Measurements from ENCODE around the gene F9. TPM values are rescaled to one million over a fixed set of nuclear protein-coding genes. Genes with fewer than 3 reads are reported as not detected.

Gene F9
- total RNA-seq, 4 donors from 2014 or later = not detected

DNA sequence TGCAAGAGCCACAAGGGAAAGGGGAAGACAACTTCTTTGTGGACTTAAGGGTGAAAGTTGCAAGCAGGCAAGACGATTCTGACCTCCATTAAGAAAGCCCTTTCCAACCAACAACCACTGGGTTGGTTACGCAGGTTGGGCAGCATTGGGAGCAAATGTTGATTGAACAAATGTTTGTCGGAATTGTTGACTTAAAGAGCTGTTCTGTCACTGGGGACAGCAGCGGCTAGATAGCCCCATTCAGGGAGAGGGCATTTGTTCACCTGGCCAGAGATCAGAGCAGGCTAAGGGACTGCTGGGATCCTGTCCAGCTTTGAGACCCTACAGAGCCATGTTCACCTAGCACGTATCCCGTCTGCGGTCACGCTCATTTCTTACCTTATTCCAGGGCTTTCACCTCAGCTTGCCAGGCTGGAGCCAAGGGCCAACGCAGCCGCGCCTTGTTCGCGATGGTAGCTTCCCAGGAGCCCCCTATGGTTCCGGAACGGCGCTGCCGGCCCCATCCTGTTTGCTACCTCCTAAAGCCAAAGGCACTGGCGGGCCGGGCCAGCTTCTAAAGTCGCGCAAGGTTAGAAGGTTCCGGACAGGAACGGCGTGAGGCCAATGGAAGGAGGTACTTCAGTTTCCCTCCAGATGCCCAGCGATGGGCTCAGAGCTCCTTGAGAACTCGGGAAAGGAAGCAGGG is 24.6 kb downstream of the F9 start:
- H3K27me3 ChIP-seq = no peaks in the 10 kb centered on the region
- no peaks in the 10 kb centered on the region for H3K4me1 ChIP-seq
- DNase-seq = no peak
- intact Hi-C loops (cut with DNase I) = no loop called here
- TF ChIP-seq POLR2A (IDR thresholded peaks at IDR 0.05) (no peak), CTCF (IDR thresholded peaks at IDR 0.05) (no peak)
- H3K36me3 ChIP-seq = no peaks in the 10 kb centered on the region
- H3K27ac ChIP-seq = no peak overlapping the region
- no peak overlapping the region for H3K4me3 ChIP-seq
- 70 to 74% methylated on average over 3 to 10 of the region's 26 CpGs for WGBS, 2 donors
- no peaks in the 10 kb centered on the region for H3K9me3 ChIP-seq

- intact Hi-C loops (cut with DNase I) = loop anchor here (10.0 kb wide), 1 partner anchor 785 kb away; no protein-coding TSS in a partner anchor
- Histone ChIP-seq H3K27ac (no peak overlapping the region), H3K4me1 (no peaks in the 10 kb centered on the region), H3K36me3 (no peaks in the 10 kb centered on the region), H3K27me3 (no peaks in the 10 kb centered on the region), H3K9me3 (no peaks in the 10 kb centered on the region), H3K4me3 (no peak overlapping the region)
- DNase-seq = no peak
- WGBS, 2 donors = 10 to 28% methylated on average over 6 to 9 of the region's 9 CpGs
- TF ChIP-seq POLR2A (IDR thresholded peaks at IDR 0.05) = no peak
- TF ChIP-seq CTCF (IDR thresholded peaks at IDR 0.05) = peak; percentile 23 to 49 (median 40)
These were observed 29.0 kb downstream of the F9 start for GRCh38 chrX:139559383-139560042.

GRCh38 chrX:139560221-139560620 is 29.7 kb downstream of the F9 start:
- Histone ChIP-seq H3K36me3 (no peaks in the 10 kb centered on the region), H3K4me3 (no peak overlapping the region), H3K27ac (no peak overlapping the region), H3K4me1 (no peaks in the 10 kb centered on the region), H3K27me3 (no peaks in the 10 kb centered on the region), H3K9me3 (no peaks in the 10 kb centered on the region)
- TF ChIP-seq CTCF (IDR thresholded peaks at IDR 0.05) (no peak), POLR2A (IDR thresholded peaks at IDR 0.05) (no peak)
- no peak for DNase-seq
- intact Hi-C loops (cut with DNase I) = loop anchor here (10.0 kb wide), 1 partner anchor 785 kb away; no protein-coding TSS in a partner anchor

GRCh38 chrX:139563251-139563650 is 32.7 kb downstream of the F9 start:
- no peaks in the 10 kb centered on the region for H3K27me3 ChIP-seq
- no peaks in the 10 kb centered on the region for H3K9me3 ChIP-seq
- no peak overlapping the region for H3K27ac ChIP-seq
- TF ChIP-seq CTCF (IDR thresholded peaks at IDR 0.05) (no peak), POLR2A (IDR thresholded peaks at IDR 0.05) (no peak)
- H3K36me3 ChIP-seq = no peaks in the 10 kb centered on the region
- intact Hi-C loops (cut with DNase I) = loop anchor here (10.0 kb wide), 1 partner anchor 788 kb away; no protein-coding TSS in a partner anchor
- H3K4me1 ChIP-seq = no peaks in the 10 kb centered on the region
- 68 to 75% methylated on average over 4 to 5 of the region's 5 CpGs for WGBS, 2 donors
- DNase-seq = no peak
- no peak overlapping the region for H3K4me3 ChIP-seq

DNA sequence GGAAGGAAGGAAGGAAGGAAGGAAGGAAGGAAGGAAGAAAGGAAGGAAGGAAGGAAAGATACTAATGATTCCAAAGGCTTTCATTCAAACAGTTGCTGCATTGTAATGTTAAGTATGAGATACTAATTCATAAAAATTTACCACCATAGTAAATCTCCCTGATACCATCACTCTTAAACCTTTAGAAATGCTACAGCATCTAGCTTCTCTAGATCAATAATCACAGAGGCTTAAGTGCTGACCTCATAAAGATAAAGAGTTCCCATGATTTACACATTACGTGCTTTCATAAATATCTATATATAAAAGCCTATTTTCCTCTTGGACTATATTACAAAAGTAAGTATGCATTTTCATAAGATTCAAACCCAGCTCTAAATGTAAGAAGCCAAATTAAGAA is 36.4 kb downstream of the F9 start:
- 70 to 100% methylated on average over 1 of the region's 1 CpG for WGBS, 2 donors
- no peak for DNase-seq
- Histone ChIP-seq H3K4me3 (no peak overlapping the region), H3K4me1 (no peaks in the 10 kb centered on the region), H3K36me3 (no peaks in the 10 kb centered on the region), H3K27me3 (no peaks in the 10 kb centered on the region), H3K9me3 (no peaks in the 10 kb centered on the region), H3K27ac (no peak overlapping the region)
- intact Hi-C loops (cut with DNase I) = loop anchor here (10.0 kb wide), 1 partner anchor 792 kb away; no protein-coding TSS in a partner anchor
- TF ChIP-seq CTCF (IDR thresholded peaks at IDR 0.05) = no peak
- TF ChIP-seq POLR2A (IDR thresholded peaks at IDR 0.05) = no peak

Data from esophagus squamous epithelium (tissue), 5 donors.